ENCODE measurements around the gene TTC16. TPM values are rescaled to one million over a fixed set of nuclear protein-coding genes. Genes with fewer than 3 reads are reported as not detected.

Gene TTC16
- total RNA-seq, 6 donors from 2014 or later, result 0.29 to 9.4 (median 3.1) TPM

DNA sequence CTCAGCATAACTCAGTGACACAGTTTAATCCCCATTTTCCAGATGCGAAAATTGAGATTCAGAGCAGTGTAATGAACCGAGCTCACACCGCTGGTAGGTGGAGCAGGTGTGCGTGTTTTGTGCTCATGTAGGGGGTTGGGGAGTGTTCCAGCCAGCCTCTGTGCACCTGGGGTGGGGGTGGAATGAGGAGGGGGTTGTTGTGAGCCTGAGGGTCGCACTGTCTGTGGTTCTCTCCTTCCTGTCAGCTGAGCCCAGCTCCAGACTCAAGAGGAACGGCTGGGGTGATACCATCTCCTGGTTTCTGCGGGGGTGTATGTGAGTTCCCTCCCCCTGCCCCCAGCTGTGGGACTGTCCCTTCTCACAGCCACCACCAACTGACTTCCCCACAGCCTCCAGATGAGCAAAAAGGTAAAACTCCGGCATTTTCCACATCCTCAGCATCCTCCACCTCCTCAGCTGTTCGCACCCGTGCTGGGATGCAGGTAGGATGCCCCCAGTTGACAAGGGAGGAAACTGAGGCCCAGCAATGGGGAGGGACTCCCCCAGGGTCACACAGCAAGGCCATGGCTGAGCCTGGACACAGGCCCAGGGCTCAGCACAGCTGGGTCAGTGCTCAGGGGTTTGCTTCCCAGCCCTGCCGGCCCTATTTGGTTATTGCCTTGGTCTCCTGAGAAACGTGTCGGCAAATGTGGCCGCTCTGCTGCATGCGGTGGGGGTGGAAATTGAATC lies 60.5 kb downstream of the TTC16 start:
- Histone ChIP-seq H3K27ac (peak overlapping the region; percentile 27 to 98 (median 64)), H3K4me3 (peak overlapping the region in 3 of 4 donors; percentile 31 to 43 (median 40)), H3K4me1 (peaks cover 24 to 34% (median 27%) of the 10 kb centered on the region in 4 donors), H3K9me3 (no peaks in the 10 kb centered on the region), H3K36me3 (peaks cover 0 to 3% (median 0%) of the 10 kb centered on the region in 4 donors), H3K27me3 (no peaks in the 10 kb centered on the region)
- peak in 1 of 2 donors; percentile 31 for ATAC-seq (ENCODE audit: low FRiP score in 2 of 2)
- DNase-seq, result peak in 1 of 2 donors; percentile 76
- WGBS, 2 donors, result 47 to 54% methylated on average over 6 to 15 of the region's 15 CpGs
- no peak for TF ChIP-seq EP300 (IDR thresholded peaks at IDR 0.05)
- TF ChIP-seq POLR2A (IDR thresholded peaks at IDR 0.05), result no peak
- peak in 1 of 2 donors; percentile 12 for TF ChIP-seq POLR2AphosphoS5 (IDR thresholded peaks at IDR 0.05)
- TF ChIP-seq, protein P1, sequence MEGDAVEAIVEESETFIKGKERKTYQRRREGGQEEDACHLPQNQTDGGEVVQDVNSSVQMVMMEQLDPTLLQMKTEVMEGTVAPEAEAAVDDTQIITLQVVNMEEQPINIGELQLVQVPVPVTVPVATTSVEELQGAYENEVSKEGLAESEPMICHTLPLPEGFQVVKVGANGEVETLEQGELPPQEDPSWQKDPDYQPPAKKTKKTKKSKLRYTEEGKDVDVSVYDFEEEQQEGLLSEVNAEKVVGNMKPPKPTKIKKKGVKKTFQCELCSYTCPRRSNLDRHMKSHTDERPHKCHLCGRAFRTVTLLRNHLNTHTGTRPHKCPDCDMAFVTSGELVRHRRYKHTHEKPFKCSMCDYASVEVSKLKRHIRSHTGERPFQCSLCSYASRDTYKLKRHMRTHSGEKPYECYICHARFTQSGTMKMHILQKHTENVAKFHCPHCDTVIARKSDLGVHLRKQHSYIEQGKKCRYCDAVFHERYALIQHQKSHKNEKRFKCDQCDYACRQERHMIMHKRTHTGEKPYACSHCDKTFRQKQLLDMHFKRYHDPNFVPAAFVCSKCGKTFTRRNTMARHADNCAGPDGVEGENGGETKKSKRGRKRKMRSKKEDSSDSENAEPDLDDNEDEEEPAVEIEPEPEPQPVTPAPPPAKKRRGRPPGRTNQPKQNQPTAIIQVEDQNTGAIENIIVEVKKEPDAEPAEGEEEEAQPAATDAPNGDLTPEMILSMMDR (IDR thresholded peaks at IDR 0.05), result no peak

DNA sequence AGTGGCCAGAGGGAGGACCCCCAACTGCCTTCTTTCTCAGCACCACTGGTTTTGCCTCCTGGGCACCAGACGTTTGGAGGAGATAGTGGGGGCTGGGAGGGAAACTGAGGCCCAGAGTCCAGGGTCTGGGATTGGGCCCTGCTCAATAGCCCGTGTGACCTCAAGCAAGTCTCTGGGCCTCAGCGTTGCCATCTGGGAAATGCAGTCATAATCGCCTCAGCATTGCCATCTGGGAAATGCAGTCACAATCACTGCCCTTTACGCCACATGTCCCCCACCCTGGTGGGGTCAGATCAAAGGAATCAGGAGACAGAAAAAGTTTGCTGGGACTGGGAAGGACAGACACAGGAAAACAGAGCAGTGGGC lies 61.0 kb downstream of the TTC16 start:
- Histone ChIP-seq H3K27ac (peak overlapping the region; percentile 27 to 98 (median 64)), H3K4me3 (peak overlapping the region in 3 of 4 donors; percentile 31 to 43 (median 40)), H3K27me3 (no peaks in the 10 kb centered on the region), H3K4me1 (peaks cover 20 to 29% (median 22%) of the 10 kb centered on the region in 4 donors), H3K36me3 (peaks cover 0 to 3% (median 0%) of the 10 kb centered on the region in 4 donors), H3K9me3 (no peaks in the 10 kb centered on the region)
- no peak for DNase-seq
- WGBS, 2 donors, result 50 to 67% methylated on average over 3 to 5 of the region's 5 CpGs
- no peak for ATAC-seq (ENCODE audit: low FRiP score in 2 of 2)
- TF ChIP-seq, protein P1 (IDR thresholded peaks at IDR 0.05), result no peak
- TF ChIP-seq POLR2AphosphoS5 (IDR thresholded peaks at IDR 0.05) (no peak), EP300 (IDR thresholded peaks at IDR 0.05) (no peak), POLR2A (IDR thresholded peaks at IDR 0.05) (no peak)

DNA sequence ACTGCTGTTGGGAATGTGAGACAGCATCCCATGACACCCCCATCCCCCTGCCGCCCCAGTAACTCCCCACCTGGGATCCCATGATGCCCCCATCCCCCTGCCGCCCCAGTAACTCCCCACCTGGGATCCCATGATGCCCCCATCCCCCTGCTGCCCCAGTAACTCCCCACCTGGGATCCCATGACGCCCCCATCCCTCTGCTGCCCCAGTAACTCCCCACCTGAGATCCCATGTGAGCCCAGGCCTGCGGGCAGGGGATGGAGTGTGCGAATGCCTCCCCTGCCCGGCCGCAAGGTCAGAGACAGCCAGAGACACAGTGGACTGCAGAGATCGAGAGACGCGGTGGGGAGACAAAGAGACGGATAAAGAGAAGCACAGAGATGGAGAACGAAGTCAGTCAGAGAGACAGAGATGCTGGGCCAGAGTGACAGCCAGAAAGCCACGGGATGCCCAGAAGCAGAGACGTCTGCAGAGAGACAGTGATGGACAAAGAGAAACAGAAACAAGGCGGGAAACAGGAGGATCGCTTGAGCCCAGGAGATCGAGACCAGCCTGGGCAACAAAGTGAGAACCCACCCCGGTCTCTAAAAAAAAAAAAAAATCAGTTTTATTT lies 61.6 kb downstream of the TTC16 start:
- Histone ChIP-seq H3K9me3 (no peaks in the 10 kb centered on the region), H3K4me3 (peak overlapping the region in 3 of 4 donors; percentile 31 to 43 (median 40)), H3K27me3 (no peaks in the 10 kb centered on the region), H3K27ac (peak overlapping the region; percentile 88 to 98 (median 90)), H3K4me1 (peaks cover 20 to 31% (median 23%) of the 10 kb centered on the region in 4 donors), H3K36me3 (peaks cover 0 to 3% (median 0%) of the 10 kb centered on the region in 4 donors)
- ATAC-seq (ENCODE audit: low FRiP score in 2 of 2) (no peak), DNase-seq (no peak)
- 65 to 69% methylated on average over 15 to 16 of the region's 18 CpGs for WGBS, 2 donors
- TF ChIP-seq POLR2AphosphoS5 (IDR thresholded peaks at IDR 0.05), result no peak
- no peak for TF ChIP-seq POLR2A (IDR thresholded peaks at IDR 0.05)
- no peak for TF ChIP-seq EP300 (IDR thresholded peaks at IDR 0.05)
- TF ChIP-seq, protein P1 (IDR thresholded peaks at IDR 0.05), result no peak

DNA sequence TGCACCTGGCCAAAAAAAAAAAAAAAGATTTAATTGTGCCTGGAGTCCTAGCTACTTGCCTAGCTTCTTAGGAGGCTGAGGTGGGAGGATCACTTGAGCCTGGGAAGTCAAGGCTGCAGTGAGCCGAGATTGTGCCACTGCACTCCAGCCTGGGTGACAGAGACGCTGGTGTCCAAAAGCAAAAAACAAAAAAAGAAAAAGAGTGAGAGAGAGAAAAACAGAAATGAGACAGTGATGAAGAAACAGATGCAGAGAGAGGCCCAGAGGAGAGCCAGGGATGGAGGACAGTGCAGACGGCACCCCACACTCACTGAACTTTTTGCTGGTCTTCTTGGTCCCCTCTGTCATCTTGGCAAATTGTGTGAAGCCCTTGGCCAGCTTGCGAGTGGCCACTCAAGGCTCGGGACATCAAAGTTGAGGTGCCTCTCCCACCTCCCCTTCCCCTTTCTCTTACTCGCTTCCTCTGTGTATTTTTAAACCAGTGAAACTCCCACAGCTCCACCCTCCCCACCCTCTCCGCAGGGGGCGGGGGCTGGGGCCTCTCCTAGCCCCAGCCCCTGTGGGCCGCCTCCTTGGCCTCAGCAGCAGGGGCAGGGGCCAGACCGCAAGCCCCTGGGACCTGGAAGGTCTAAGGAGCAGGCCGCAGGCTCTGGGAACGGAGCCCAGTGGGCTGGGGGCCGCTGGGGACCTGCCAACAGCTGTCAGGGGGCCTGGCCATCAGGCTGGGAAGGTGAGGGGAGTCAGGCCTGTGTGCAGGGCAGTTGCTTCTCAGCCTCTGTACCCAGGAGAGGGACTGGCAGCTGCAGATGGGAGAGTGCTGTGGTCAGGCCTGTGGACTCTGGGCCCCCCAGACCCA lies 62.6 kb downstream of the TTC16 start, which contains the start of gene SH2D3C:
SH2D3C (minus strand) TSS at position 387 of the 856 bp plus-strand sequence; CDS start at position 348, 39 bp downstream.
- WGBS, 2 donors, result 33 to 34% methylated on average over 8 of the region's 13 CpGs
- ATAC-seq (ENCODE audit: low FRiP score in 2 of 2), result peak; percentile 48 to 54
- H3K27me3 ChIP-seq, result no peaks in the 10 kb centered on the region
- peak within 1 kb of the TSS; percentile 88 to 98 (median 90) for H3K27ac ChIP-seq
- peaks cover 31 to 41% (median 33%) of the 10 kb centered on the region in 4 donors for H3K4me1 ChIP-seq
- peaks cover 0 to 3% (median 0%) of the 10 kb centered on the region in 4 donors for H3K36me3 ChIP-seq
- TF ChIP-seq POLR2A (IDR thresholded peaks at IDR 0.05) (peak in 2 of 4 donors; percentile 35 to 69), EP300 (IDR thresholded peaks at IDR 0.05) (no peak)
- H3K9me3 ChIP-seq, result no peaks in the 10 kb centered on the region
- peak within 1 kb of the TSS in 3 of 4 donors; percentile 31 to 43 (median 40) for H3K4me3 ChIP-seq
- DNase-seq, result peak; percentile 61 to 84
